Measurements from ENCODE around the gene COL4A1. TPM values are rescaled to one million over a fixed set of nuclear protein-coding genes. Genes with fewer than 3 reads are reported as not detected.

COL4A1 gene
- total RNA-seq, 1 donor from 2014 or later, result 178 TPM

GRCh38 chr13:110342474-110342873 is 35.5 kb upstream of the COL4A1 start:
- TF ChIP-seq POLR2AphosphoS5 (IDR thresholded peaks at IDR 0.05; ENCODE audit: insufficient read depth in 1 of 2, low read depth in 1 of 2) (no peak), CTCF (IDR thresholded peaks at IDR 0.05) (no peak), POLR2A (IDR thresholded peaks at IDR 0.05) (no peak)
- Histone ChIP-seq H3K36me3 (no peaks in the 10 kb centered on the region), H3K27me3 (no peaks in the 10 kb centered on the region), H3K4me3 (no peak overlapping the region), H3K27ac (peak overlapping the region; percentile 87), H3K4me1 (peaks cover 76% of the 10 kb centered on the region), H3K9me3 (peaks cover 3% of the 10 kb centered on the region)
- no peak for DNase-seq (ENCODE audit: extremely low spot score in 2 of 2)
- intact Hi-C loops (cut with DNase I), result no loop called here

GRCh38 chr13:110341445-110342244 is 34.7 kb upstream of the COL4A1 start:
- H3K9me3 ChIP-seq, result peaks cover 3% of the 10 kb centered on the region
- H3K36me3 ChIP-seq, result no peaks in the 10 kb centered on the region
- no peaks in the 10 kb centered on the region for H3K27me3 ChIP-seq
- no peak for TF ChIP-seq CTCF (IDR thresholded peaks at IDR 0.05)
- peak in 1 of 2 donors; percentile 8 for TF ChIP-seq POLR2AphosphoS5 (IDR thresholded peaks at IDR 0.05; ENCODE audit: insufficient read depth in 1 of 2, low read depth in 1 of 2)
- peak overlapping the region; percentile 87 for H3K27ac ChIP-seq
- peaks cover 76% of the 10 kb centered on the region for H3K4me1 ChIP-seq
- intact Hi-C loops (cut with DNase I), result no loop called here
- DNase-seq (ENCODE audit: extremely low spot score in 2 of 2), result no peak
- peak overlapping the region; percentile 17 to 31 for H3K4me3 ChIP-seq

GRCh38 chr13:110340812-110341444 is 34.0 kb upstream of the COL4A1 start:
- DNase-seq (ENCODE audit: extremely low spot score in 2 of 2), result peak in 1 of 2 donors; percentile 95
- no peaks in the 10 kb centered on the region for H3K36me3 ChIP-seq
- TF ChIP-seq CTCF (IDR thresholded peaks at IDR 0.05), result no peak
- peak; percentile 70 to 81 for TF ChIP-seq POLR2AphosphoS5 (IDR thresholded peaks at IDR 0.05; ENCODE audit: insufficient read depth in 1 of 2, low read depth in 1 of 2)
- TF ChIP-seq POLR2A (IDR thresholded peaks at IDR 0.05), result no peak
- H3K27me3 ChIP-seq, result no peaks in the 10 kb centered on the region
- H3K9me3 ChIP-seq, result peaks cover 3% of the 10 kb centered on the region
- peak overlapping the region; percentile 17 to 31 for H3K4me3 ChIP-seq
- peaks cover 76% of the 10 kb centered on the region for H3K4me1 ChIP-seq
- intact Hi-C loops (cut with DNase I), result no loop called here
- H3K27ac ChIP-seq, result peak overlapping the region; percentile 87

GRCh38 chr13:110339975-110340550 is 33.1 kb upstream of the COL4A1 start:
- Histone ChIP-seq H3K27me3 (no peaks in the 10 kb centered on the region), H3K4me3 (peak overlapping the region; percentile 17 to 31), H3K9me3 (peaks cover 3% of the 10 kb centered on the region), H3K36me3 (no peaks in the 10 kb centered on the region), H3K4me1 (peaks cover 72% of the 10 kb centered on the region), H3K27ac (peak overlapping the region; percentile 87)
- intact Hi-C loops (cut with DNase I), result loop anchor here (10.0 kb wide), 1 partner anchor 75 kb away; no protein-coding TSS in a partner anchor
- TF ChIP-seq POLR2A (IDR thresholded peaks at IDR 0.05), result no peak
- no peak for TF ChIP-seq CTCF (IDR thresholded peaks at IDR 0.05)
- no peak for TF ChIP-seq POLR2AphosphoS5 (IDR thresholded peaks at IDR 0.05; ENCODE audit: insufficient read depth in 1 of 2, low read depth in 1 of 2)
- DNase-seq (ENCODE audit: extremely low spot score in 2 of 2), result no peak

Data from vagina (tissue), 2 donors.